NCI-H2107 treated with DMSO at 0.1 percent for 48 hours (cell line): Measurements from ENCODE around the gene FAIM2.

Experiments used
- DNase-seq: peaks from one replicate; lab custom pipeline; 2025; ENCODE audit not compliant: unreplicated experiment; lab: John Stamatoyannopoulos, UW

FAIM2 gene

GRCh38 chr12:49827401-49828099 is 76.2 kb downstream of the FAIM2 start:
- no peak for DNase-seq

DNA sequence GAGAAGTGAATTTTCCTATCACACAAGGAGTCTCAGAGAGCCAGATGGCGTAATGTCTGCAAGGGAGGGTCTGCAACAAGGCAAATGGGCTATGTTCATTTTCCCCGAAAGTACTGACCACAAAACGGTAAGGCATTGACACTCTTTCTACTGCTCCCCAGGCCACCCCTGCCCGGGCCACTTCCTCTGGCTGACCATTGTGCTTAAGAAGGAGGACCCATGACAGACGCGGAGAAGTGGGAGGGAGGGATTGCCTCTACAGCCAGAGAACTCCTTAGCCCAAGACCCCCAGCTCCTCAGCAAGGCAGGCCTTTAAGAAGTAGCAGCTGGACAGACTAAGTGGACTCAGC is 76.7 kb downstream of the FAIM2 start:
- DNase-seq, result no peak

DNA sequence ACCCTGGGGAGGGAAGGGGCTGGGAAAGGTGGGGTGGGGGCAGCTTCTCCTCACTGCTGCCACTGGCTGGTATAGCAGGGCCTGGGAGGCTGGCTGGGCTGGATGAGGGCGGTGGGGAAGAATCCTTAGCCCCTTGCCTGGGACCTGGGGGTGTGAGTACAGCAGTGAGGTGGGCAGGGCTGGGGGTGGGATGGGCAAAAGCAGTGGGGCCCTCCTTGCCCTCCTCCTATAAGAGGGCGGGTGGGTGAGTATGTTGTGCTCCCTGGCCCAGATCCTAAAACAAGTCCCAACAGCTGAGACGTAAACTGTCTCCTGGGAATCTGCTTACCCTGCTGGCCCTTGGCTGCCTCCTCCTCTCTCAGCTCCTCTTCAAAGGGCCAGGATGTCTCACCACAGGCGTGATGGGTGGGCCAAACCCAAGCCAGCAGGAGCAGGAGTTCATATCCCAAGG is 77.7 kb downstream of the FAIM2 start:
- no peak for DNase-seq

GRCh38 chr12:49825360-49825970 is 78.2 kb downstream of the FAIM2 start:
- no peak for DNase-seq

GRCh38 chr12:49824895-49825294 is 78.8 kb downstream of the FAIM2 start:
- DNase-seq, result no peak

GRCh38 chr12:49824416-49824815 is 79.3 kb downstream of the FAIM2 start:
- DNase-seq, result no peak

DNA sequence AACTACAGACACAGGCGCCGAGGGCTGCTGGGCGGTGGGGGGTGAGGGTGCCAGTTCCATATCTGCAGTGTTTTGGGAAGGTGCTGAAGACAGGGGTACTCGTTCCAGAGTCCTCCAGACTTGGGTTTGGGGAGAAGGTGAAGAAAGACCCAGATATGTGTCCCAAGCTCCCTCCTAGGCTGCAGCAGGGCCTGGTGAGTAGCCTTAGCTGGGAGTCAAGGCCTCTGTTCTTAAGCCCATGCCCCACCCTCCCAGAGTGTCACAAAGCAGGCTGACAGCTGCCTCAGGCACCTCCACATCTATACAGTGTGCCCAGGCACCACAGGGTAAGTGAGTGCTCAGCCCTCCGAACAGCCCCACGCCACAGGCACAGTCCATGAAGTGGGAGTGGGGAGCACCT is 79.7 kb downstream of the FAIM2 start:
- no peak for DNase-seq

- DNase-seq, result no peak
These were observed 80.3 kb downstream of the FAIM2 start for GRCh38 chr12:49823350-49823749.

GRCh38 chr12:49821373-49822287 is 82.1 kb downstream of the FAIM2 start:
- no peak for DNase-seq

DNA sequence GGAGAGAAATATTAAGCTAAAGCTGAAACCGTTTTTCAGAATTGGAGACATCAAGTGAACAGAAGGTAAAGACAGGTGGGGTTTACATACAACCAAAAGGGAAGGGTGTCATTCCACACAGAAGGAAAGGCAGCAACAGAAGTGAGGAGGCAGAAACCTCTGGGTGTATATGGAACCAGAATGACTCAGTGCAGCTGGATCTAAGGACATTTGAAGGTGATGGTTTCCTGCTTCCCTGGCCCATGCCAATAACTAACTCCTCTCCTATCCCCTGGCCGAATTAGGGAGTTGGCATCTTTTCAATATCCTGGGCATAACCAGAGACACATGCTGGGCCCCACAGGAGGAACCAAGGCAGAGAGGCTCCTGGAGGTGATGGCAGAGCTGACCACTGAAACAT is 83.9 kb downstream of the FAIM2 start:
- no peak for DNase-seq

- DNase-seq, result no peak
These were observed 85.3 kb downstream of the FAIM2 start for GRCh38 chr12:49818241-49818895.
